GM19455 (cell line): Measurements from ENCODE around the gene H2AZ2.
"Not testable (repeated sequence)": the region's sequence is repeated elsewhere in the genome, so short reads cannot be mapped to it uniquely, and the experiment has no call there.

Experiments
- ATAC-seq: cut with Tn5 transposase; IDR thresholded peaks from one replicate; pipeline ENCODE4 v1.9.1; 2021; ENCODE audit not compliant: unreplicated experiment

Gene H2AZ2

DNA sequence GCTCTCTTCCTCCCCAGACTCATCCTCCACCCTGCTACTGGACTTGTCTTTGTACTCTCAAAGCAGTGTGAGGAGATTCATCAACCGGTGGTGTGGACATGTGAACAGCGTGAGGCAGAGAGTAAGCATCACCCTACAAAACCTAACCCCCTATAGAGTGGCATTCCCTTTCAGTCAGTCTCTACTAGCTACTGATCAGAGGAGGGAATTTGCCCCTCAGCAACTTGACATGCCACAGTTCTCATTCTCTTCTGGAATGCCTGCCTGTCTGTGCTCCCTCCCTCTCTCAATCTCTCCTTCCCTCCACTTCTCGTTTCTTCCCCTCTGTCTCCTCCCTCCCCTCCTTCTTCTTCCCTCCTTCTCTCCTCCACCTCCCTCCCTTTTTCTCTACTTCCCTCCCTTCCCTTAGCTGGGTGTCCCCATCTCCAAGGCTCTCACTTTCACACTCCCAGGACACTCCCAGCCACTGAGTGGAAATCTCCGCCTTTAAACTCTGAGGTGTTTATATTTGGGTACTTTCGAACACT, 24.6 kb downstream of the H2AZ2 start:
- ATAC-seq: no peak

DNA sequence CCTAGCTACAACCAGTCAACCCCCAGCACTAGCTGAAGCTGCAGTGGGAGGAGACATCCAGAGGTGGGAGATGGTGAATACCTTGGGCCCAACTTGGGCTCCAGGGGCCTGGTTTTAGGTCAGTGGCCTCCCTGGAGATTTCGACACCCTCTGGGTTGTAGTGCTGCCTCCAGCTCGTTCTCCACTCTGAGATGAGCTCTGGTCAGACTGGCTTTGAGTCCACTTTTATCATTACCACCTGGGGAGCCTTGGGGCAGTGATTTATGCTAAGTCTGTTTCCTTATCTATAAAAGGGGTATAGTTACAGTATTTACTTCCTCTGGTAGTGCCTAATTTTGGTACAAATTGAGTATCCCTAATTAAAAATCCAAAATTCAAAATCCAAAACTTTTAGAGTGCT, 28.6 kb downstream of the H2AZ2 start:
- no peak for ATAC-seq

DNA sequence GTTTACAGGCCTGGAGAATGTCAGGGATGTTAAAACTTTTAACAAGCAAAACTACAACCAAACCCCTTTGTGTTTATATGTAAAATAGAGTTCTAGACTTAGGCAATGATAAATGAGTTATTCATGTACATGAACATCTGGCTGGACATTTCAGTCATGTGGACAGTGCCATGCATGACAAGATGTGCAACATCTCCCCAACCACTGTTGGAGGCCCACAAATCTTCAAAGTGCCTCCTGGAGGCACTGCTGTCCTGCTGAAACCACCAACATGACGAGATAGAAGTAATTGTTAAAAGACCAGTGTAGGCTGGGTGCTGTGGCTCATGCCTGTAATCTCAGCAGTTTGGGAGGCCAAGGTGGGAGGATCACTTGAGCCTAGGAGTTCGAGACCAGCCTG, 33.0 kb downstream of the H2AZ2 start:
- no peak for ATAC-seq

DNA sequence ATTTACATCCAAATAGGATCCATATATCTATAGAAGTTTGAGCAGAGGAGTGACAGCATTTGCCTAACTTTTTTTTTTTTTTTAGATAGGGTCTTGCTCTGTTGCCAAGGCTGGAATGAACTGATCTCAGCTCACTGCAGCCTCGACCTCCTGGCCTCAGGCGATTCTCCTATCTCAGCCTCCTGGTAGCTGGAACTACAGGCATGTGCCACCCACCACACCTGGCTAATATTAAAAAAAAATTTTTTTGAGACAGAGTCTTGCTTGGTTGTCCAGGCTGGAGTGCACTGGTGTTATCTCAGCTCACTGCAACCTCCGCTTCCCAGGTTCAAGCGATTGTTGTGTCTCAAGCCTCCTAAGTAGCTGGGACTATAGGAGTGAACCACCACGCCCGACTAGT, 36.3 kb downstream of the H2AZ2 start:
- ATAC-seq: no peak

DNA sequence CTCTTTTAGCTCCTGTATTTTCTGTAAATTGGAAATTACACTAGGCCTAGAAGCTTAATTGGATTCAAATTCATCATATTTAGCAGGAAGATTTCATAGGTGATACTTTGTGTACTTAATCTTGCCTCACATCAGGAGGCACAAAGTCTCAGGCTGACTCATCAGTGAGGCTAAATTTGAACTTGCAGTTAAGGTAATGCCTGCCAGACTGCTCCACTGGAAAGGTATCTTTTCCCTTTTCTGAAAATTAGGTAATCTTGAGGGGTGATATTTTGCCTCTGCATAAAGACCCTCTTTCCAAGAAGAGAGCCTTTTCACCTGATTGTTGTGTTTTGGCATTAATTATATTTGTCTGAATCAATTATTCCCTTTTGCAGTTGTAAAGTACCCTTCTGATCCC, 36.8 kb downstream of the H2AZ2 start:
- ATAC-seq: no peak

DNA sequence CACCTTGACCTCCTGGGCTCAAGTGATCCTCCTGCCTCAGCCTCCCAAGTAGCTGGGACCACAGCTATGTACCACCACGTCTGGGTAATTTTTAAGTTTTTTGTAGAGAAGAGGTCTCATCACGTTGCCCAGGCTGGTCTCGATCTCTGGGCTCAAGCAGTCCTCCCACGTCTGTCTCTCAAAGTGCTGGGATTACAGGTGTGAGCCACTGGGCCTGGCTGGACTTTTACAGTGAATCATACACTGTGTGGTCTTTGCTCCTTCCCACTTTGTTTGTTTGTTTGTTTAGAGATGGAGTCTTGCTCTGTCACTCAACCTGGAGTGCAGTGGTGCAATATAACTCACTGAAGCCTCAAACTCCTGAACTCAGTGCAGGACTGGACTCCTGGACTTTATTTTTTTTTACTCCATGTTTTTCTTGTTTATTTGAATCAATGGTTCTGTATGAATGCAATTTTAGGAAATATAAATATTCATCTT, 38.9 kb downstream of the H2AZ2 start:
- ATAC-seq: no peak

DNA sequence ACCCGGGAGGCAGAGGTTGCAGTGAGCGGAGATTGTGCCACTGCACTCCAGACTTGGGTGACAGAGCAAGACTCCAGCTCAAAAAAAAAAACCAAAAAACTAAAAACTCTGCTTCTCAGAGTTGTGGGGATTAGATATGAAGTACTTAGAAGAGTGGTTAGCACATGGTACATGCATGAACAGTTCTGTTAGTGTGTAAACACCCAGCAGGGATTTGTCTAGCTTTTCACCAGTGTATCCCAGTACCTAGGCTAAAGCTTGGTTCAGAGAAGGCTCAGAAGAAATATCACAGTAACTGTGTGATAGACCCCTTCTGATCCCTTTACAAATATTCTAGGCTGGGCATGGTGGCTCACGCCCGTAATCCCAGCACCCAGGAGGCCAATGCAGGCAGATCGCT, 41.9 kb downstream of the H2AZ2 start:
- no peak for ATAC-seq

DNA sequence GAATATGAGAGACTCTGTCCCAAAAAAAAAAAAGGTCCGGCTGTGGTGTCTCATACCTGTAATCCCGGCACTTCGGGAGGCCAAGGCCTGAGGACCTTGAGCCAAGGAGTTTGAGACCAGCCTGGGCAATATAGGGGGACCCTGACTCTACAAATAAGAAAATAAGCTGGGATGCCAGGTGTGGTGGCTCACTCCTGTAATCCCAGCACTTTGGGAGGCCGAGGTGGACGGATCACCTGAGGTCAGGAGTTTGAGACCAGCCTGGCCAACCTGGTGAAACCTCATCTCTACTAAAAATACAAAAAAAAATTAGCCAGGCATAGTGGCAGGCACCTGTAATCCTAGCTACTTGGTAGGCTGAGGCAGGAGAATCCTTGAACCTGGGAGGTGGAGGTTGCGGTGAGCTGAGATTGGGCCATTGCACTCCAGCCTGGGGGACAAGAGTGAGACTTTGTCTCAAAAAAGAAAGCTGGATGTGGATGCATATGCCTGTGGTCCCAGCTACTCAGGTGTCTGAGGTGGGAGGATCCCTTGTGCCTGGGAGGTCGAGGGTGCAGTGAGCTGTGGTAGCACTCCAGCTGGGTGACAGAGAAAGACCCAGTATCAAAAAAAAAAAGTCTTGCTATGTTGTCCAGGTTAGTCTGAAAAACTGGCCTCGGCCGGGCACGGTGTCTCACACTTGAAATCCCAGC, 43.9 kb downstream of the H2AZ2 start:
- ATAC-seq: not testable (repeated sequence)

DNA sequence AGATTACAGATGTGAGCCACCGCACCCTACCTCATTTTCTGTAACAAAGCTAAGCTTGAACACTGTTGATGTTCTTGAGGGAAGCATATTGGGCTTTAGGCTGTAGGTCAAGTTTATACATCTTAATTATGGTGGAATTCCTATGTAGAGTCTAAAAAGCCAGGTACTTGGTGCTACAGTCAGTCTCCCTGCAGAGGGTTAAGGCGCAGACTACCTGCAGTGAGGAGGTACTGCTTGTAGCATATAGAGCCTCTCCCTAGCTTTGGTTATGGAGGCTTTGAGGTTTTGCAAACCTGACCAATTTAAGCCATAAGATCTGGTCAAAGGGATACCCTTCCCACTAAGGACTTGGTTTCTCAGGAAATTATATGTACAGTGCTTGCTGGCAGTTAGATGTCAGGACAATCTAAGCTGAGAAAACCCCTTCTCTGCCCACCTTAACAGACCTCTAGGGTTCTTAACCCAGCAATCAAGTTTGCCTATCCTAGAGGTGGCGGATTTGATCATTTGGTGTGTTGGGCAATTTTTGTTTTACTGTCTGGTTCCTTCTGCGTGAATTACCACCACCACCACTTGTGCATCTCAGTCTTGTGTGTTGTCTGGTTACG, 45.4 kb downstream of the H2AZ2 start:
- ATAC-seq: no peak

DNA sequence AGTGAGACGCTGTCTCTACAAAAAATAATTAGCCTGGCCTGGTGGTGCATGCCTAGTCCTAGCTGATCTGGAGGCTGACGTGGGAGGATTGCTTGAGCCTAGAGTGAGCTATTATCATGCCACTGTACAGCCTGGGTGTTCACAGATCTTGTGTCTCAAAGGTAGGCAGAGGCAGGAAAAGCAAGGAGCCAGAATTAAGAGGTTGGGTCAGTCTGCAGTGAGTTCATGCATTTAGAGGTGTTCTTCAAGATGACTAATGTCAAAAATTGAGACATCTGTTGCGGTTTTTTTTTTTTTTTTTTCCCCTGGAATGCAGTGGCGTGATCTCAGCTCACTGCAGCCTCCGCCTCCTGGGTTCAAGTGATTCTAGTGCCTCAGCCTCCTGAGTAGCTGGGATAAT, 46.0 kb downstream of the H2AZ2 start:
- no peak for ATAC-seq

DNA sequence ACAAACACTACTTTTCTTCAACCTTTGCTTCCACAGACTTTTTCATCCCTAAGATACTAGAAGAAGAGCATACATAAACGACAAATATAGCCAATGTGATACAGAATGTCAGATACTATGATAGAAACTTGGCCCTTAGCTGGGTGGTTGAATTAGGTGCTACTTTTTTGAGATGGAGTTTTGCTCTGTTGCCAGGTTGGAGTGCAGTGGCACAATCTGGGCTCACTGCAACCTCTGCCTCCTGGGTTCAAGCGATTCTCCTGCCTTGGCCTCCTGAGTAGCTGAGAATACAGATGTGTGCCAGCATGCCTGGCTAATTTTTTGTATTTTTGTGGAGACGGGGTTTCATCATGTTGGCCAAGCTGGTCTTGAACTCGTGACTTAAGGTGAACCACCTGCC, 47.9 kb downstream of the H2AZ2 start:
- no peak for ATAC-seq

DNA sequence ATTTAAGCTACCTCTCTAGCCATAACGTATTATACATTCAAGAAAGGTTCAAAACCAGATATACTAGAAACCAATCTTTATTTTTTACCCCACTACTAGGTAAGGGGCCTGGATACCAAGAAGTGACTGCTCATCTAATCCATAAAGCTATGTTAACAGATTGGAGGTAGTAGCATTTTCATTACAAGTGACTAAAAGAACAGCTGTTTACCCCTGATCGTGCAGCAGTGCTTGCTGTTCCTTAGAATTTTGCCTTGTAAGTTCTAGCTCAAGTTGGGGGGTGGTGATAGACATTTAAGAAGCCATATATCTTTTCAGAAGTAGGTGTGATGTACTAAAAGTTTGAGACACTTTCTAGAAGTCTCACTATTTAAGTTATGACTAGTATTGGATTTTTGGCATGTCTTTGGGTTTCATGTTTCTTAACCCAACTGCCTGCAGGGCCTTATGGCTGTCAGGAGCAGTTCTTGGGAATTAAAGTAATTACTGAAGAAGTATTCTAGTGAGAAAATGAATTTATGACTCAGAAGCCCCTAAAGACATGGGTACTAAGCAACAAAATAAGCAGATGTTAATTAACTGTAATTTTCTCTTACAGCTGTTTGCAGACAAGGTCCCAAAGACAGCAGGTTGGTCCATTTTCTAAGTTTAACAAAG, 49.1 kb downstream of the H2AZ2 start:
- no peak for ATAC-seq

DNA sequence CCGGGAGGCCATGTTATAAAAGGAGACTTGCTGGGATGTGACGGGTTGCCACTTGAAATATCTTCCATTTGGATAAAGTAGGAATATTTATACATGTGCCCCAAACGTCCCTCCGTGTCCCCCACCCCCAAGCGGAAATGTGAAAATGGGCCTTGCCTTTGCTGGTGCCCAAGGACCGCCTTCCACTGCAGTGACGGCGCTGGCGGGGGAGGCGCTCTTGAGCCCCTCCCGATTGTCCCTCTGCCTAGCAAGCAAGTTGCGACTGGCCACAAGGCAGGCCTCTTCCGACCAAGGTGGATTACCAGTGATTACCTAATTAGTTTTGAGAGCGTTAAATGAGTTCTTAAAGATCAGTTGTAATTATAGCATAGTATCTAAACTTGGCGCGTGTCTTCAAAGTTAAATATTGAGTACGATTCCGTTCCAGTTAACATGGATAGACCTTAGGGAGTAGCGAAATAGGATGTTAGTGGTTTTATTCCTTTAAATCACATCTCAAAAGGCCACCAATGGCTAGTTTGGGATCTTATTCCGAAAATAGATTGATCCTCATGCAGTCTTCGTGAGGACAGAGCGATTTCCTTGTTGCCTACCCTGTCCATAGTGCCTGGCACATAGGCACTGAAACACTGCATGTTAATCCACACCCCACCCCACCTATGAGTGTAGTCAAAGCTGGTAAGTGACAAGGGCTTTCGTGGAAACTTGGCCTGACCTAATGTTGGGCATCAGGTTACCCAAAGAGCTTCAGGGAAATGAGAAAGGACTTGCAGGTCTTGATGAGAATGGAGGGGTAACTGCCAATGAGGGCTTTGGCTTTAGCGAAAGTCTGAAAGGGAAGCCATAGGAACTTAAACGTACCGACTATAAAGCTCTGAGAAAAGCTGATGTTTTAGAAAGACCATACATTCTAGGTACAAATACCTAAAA, 50.3 kb downstream of the H2AZ2 start:
- ATAC-seq: peak; percentile 48

DNA sequence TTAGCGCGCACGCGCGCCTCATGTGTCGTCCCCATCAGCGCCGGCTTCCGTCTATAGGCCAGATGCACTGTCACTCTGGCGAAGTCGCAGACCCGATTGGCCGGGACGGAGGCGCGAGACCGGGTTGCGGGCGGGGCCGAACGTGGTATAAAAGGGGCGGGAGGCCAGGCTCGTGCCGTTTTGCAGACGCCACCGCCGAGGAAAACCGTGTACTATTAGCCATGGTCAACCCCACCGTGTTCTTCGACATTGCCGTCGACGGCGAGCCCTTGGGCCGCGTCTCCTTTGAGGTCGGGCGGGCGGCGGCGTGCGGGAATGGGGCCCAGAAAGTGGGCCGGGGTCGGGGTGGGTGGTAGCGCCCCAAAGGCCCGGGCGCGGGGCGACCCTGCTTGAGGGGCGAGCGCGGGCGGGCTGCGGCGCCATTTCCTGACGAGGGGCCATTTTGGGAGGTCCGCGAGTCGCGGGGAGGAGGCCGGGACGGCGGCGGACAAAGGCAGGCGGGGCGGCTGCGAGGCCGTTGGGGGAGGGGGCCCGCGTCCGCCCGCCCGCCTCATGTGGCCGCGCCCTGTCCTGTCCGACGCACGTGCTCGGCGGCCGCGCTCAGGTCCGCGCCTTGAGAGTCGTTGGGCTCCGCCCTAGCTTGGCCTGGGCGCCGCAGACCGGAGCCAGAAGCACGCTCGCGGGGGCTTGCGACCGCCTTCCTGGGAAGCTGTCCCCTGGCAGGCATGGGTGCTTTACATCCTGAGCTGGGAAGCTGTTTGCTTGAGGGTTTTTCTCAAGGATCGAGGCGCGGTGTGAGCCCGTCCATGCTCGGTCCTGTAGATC, 51.2 kb downstream of the H2AZ2 start, which contains the start of gene PPIA:
PPIA (plus strand) TSS at position 178 of the 825 bp plus-strand sequence; CDS start at position 222, 44 bp downstream.
- ATAC-seq: peak; percentile 85

DNA sequence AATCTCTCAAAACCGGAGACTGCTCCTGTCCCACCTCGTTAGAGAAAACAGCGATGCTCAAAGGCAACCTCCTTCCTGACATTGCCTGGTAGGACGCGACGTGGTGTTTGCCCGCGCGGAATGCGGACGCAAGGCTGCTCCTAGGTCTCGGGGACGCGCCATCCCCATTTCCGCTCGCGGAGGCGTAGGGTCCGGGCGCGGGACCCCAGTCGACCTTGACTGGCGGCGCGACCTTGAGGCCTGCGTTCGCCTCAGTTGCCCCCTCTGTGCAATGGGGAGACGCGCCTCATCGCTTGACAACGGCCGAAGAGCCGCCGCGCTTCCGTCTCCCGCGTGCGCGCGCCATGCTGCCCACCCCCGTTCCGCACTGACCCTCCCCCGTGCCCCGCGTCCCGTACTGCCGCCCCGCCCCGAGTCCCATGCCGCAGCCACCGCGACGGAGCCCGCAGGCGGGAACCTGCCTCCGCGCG, 51.8 kb downstream of the H2AZ2 start:
- peak; percentile 34 for ATAC-seq

DNA sequence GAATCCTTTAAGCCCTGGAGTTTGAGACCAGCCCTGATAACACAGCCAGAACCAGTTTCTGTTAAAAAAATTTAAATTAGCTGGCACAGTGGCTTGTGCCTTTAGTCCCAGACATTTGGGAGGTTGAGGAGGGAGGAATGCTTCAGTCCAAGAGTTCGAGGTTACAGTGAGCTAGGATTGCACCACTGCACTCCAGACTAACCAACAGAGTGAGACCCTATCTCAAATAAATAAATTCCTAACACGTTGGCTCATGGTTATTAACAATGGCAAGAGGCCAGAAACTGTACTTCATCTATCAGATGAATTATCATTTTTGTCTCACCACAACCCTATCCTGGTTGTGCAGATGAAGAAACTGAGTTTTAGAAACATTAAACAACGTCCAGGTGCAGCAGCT, 53.6 kb downstream of the H2AZ2 start:
- ATAC-seq: no peak

DNA sequence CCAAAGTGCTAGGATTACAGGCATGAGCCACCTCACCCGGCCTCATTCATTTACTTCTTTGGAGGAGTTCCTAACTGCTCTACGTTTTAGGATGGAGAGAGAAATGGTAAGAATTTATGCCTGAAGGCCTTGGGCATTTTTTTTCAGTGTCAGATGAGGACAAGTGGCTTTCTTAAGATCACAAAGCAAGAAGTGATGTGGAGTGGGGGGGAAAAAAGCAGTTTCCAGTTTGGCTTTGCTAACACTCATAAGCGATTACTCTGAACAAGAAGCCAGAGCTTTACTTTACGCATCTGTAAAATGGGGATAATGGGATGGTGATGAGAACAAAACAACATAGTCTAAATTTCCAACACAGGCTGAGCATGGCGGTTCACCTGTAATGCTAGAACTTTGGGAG, 54.0 kb downstream of the H2AZ2 start:
- ATAC-seq: no peak

DNA sequence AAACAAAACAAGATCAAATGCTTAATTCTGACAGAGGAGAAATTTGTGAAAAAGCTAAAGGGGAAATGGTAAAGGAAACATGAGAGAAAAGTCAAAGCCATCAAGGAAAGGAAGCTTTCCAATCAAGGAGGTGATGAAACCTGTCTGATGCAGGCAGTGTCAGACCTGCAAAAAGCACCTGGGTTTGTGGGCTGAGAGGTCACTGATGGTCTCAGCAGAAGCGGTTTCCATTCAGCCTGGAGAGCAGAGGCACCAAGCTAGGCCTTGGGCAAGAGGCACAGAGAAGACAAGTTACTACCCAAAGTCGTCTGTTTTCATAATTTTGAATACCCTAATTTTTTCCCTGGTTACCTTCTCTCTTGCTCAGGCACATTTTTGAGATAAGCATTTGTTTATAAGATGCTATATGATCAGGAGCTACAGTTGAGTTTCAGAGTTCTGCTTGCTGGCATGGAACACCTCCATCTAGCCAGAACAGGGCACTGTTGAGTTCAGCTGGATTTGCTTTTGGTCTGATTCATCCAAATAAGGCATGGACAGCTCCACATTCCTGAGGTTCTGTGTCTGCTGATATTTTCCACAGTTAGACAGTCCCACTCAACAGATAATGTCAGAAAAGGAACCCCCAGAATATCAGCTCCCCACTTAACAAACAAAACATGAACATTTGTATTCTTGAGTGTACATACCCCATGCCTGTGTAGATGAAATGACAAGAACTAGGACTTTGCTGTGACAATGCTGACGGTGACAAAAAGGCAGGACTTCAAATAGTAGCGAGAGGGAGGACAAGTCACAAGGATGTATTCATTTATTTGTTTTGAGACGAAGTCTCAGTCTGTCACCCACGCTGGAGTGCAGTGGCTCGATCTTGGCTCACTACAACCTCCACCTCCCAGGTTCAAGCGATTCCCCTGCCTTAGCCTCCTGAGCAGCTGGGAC, 56.3 kb downstream of the H2AZ2 start:
- ATAC-seq: no peak

DNA sequence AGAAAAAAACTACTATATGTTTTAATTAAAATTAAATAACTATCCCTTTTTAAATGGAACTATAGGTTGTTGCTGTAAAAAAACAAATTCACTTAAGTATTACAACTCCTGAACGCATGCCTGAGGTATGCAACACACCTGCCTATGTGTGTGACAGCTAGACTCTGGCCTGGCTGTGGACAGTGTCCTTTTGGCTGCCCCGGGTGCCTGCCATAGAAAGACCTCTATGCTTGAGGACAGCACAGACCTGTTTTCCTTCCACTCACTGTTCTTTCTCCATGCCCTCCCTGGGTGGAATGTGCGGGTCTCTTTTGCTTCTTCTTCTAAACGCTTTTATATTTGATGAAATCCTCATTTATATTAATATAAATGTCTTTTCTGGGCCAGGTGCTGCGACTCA, 57.9 kb downstream of the H2AZ2 start:
- no peak for ATAC-seq
